B cell (primary cell): Measurements from ENCODE around the gene KCTD10. TPM values are rescaled to one million over a fixed set of nuclear protein-coding genes. Genes with fewer than 3 reads are reported as not detected.

Source experiments
- ATAC-seq: fragments of 200-7000 bp; cut with Tn5 transposase; one replicate; pipeline ENCODE4 v1.10.0; 2021; ENCODE audit warnings: low read depth, mild to moderate bottlenecking, moderate number of reproducible peaks, moderate library complexity
- CTCF ChIA-PET: fragments of 350-600 bp; sonication (Branson Sonifier 250); formaldehyde crosslinking; loops from one replicate; lab custom pipeline; 2021; ENCODE audit warnings: antibody characterized with exemption, inconsistent platforms; lab: Charles Lee
- POLR2A ChIA-PET: fragments of 350-600 bp; sonication (Branson Sonifier 250); formaldehyde crosslinking; loops from one replicate; lab custom pipeline; 2021; ENCODE audit warnings: antibody characterized with exemption; lab: Charles Lee
- DNase-seq: peaks from one replicate; pipeline ENCODE4 v3.0.0; 2013
- H2AFZ ChIP-seq: 2 replicates; pipeline ENCODE4 v1.6.1; 2012; ENCODE audit warnings: mild to moderate bottlenecking, low read depth, low read length; ENCODE audit not compliant: insufficient read depth, poor library complexity, severe bottlenecking
- H3K27ac ChIP-seq, 2 donors: 1 replicate in 1 of 2; 2 replicates in 1 of 2; pipeline ENCODE4 v1.5.1; 2012 to 2013; ENCODE audit warnings: low read length in 2 of 2, mild to moderate bottlenecking in 2 of 2, moderate library complexity in 1 of 2
- H3K27me3 ChIP-seq, 4 experiments: fragments of 200-600 bp in 1 of 4; sonication (generic) in 1 of 4; replicated peaks in 1 of 4; 1 replicate in 2 of 4; 2 replicates in 2 of 4; pipeline versions ENCODE4 v1.6.1 to v1.7.0; 2013 to 2016; ENCODE audit warnings: low read length in 3 of 4, mild to moderate bottlenecking in 2 of 4, mixed read lengths in 1 of 4, moderate library complexity in 1 of 4; ENCODE audit not compliant: insufficient read depth in 4 of 4, control insufficient read depth in 3 of 4; ENCODE audit errors: control extremely low read depth in 1 of 4
- H3K36me3 ChIP-seq, 2 experiments: replicated peaks in 1 of 2; 1 replicate in 1 of 2; 2 replicates in 1 of 2; pipeline versions ENCODE4 v1.6.1 to v1.7.1; 2013; ENCODE audit warnings: low read length in 1 of 2; ENCODE audit not compliant: insufficient read depth in 2 of 2, control insufficient read depth in 1 of 2; ENCODE audit errors: control extremely low read depth in 1 of 2, extremely low read depth in 1 of 2
- H3K4me1 ChIP-seq, 2 donors: fragments of 200-600 bp in 1 of 2; sonication (generic) in 1 of 2; 1 replicate in 1 of 2; 2 replicates in 1 of 2; pipeline versions ENCODE4 v1.5.1 to v1.6.1; 2013 to 2017; ENCODE audit warnings: low read length in 2 of 2; ENCODE audit not compliant: control insufficient read depth in 2 of 2, insufficient read depth in 2 of 2
- H3K4me2 ChIP-seq: replicated peaks from 2 replicates; pipeline ENCODE3; 2012; ENCODE audit warnings: mild to moderate bottlenecking, low read depth, low read length; ENCODE audit not compliant: poor library complexity, severe bottlenecking
- H3K4me3 ChIP-seq, 5 experiments: fragments of 200-600 bp in 1 of 5; sonication (generic) in 1 of 5; 1 replicate in 3 of 5; 2 replicates in 2 of 5; pipeline versions ENCODE4 v1.5.1 to v1.7.0; 2011 to 2016; ENCODE audit warnings: low read length in 4 of 5, mild to moderate bottlenecking in 4 of 5, low read depth in 2 of 5, control low read depth in 1 of 5, moderate library complexity in 1 of 5; ENCODE audit not compliant: insufficient read depth in 1 of 5; ENCODE audit errors: control extremely low read depth in 1 of 5, extremely low read depth in 1 of 5
- H3K79me2 ChIP-seq: fragments of 200-600 bp; sonication (generic); one replicate; pipeline ENCODE4 v1.6.0; 2016; ENCODE audit warnings: low read length; ENCODE audit not compliant: control insufficient read depth, insufficient read depth
- H3K9ac ChIP-seq: fragments of 200-600 bp; sonication (generic); 2 replicates; pipeline ENCODE4 v1.6.1; 2017; ENCODE audit warnings: mild to moderate bottlenecking, low read length, moderate library complexity
- H3K9me3 ChIP-seq, 3 donors: one replicate each; pipeline versions ENCODE4 v1.6.1 to v1.7.1; 2013; ENCODE audit warnings: low read length in 2 of 3; ENCODE audit not compliant: control insufficient read depth in 2 of 3, insufficient read depth in 1 of 3; ENCODE audit errors: control extremely low read depth in 1 of 3
- H4K20me1 ChIP-seq: 2 replicates; pipeline ENCODE4 v1.6.0; 2012; ENCODE audit warnings: mild to moderate bottlenecking, low read length; ENCODE audit not compliant: insufficient read depth, control insufficient read depth, poor library complexity, severe bottlenecking
- H3K27ac Mint-ChIP-seq: one replicate; pipeline ENCODE4 v1.8.0; 2021; ENCODE audit warnings: mixed read lengths
- H3K27me3 Mint-ChIP-seq: one replicate; pipeline ENCODE4 v1.8.0; 2021; ENCODE audit warnings: mixed read lengths
- H3K4me1 Mint-ChIP-seq: one replicate; pipeline ENCODE4 v1.8.0; 2021; ENCODE audit warnings: mixed read lengths
- H3K4me3 Mint-ChIP-seq: one replicate; pipeline ENCODE4 v1.8.0; 2021; ENCODE audit warnings: mixed read lengths
- H3K9me3 Mint-ChIP-seq: one replicate; pipeline ENCODE4 v1.8.0; 2022; ENCODE audit warnings: mixed read lengths; ENCODE audit not compliant: insufficient read depth
- EZH2 ChIP-seq: IDR thresholded peaks from 2 replicates; pipeline ENCODE4 v1.6.1; 2012; ENCODE audit warnings: borderline replicate concordance, low read depth, mild to moderate bottlenecking, moderate library complexity, low read length; ENCODE audit not compliant: insufficient read depth, poor library complexity, severe bottlenecking
- WGBS: methylation state at CpG from one replicate; pipeline ENCODE4 v1.1.5; 2013; ENCODE audit warnings: missing lambda C conversion rate; ENCODE audit not compliant: insufficient coverage; 5-methylcytosine and 5-hydroxymethylcytosine counted together
- intact Hi-C: fragments of 100-400 bp; cut with micrococcal nuclease; formaldehyde crosslinking; loops from one replicate; pipeline ENCODE4 v1.10.0; 2022
- polyA plus RNA-seq: library from polyadenylated mRNA; depleted of rRNA; stranded (reverse); fragments of >200 nt; gene quantifications from 2 replicates; pipeline ENCODE4 v1.2.3, GENCODE V29; 2012
- total RNA-seq, 2 donors: library from RNA; stranded (reverse); fragments of 120-200 nt in 1 of 2; gene quantifications; 1 replicate in 1 of 2; 2 replicates in 1 of 2; pipeline versions ENCODE4 v1.2.3 to v1.2.4, GENCODE V29; 2013 to 2022
- TF ChIP-seq, protein P1 (sequence below): fragments of 200-600 bp; IDR thresholded peaks from one replicate; pipeline ENCODE4 v1.8.0; 2022; ENCODE audit warnings: antibody characterized with exemption, mild to moderate bottlenecking

KCTD10 gene
- total and polyA plus RNA-seq, 2 donors (not counting 1 experiment from before 2014, with no cell fraction given) = 15.4 to 30.9 TPM

DNA sequence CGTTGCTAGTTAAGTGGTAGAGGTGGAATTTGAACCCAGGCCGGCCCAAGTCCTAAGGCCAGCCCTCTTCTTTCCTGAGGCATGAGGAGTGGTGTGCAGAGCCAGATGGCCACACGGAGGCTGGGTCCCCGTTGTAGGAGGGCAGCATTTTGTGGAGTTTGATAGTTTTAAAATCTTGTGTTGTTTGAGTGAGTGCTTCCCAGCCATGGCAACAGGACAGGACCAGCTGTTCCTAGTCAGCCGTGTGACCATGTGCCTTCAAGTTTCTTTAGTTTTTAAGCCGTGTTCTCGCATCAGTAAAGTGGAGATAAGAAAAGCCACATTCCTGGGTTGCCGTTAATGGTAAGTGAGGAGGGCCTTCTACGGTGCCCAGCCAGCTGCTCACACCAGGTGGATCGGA, 44.7 kb upstream of the KCTD10 start:
- TF ChIP-seq, protein P1, sequence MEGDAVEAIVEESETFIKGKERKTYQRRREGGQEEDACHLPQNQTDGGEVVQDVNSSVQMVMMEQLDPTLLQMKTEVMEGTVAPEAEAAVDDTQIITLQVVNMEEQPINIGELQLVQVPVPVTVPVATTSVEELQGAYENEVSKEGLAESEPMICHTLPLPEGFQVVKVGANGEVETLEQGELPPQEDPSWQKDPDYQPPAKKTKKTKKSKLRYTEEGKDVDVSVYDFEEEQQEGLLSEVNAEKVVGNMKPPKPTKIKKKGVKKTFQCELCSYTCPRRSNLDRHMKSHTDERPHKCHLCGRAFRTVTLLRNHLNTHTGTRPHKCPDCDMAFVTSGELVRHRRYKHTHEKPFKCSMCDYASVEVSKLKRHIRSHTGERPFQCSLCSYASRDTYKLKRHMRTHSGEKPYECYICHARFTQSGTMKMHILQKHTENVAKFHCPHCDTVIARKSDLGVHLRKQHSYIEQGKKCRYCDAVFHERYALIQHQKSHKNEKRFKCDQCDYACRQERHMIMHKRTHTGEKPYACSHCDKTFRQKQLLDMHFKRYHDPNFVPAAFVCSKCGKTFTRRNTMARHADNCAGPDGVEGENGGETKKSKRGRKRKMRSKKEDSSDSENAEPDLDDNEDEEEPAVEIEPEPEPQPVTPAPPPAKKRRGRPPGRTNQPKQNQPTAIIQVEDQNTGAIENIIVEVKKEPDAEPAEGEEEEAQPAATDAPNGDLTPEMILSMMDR = no peak
- TF ChIP-seq EZH2 = no peak
- H3K27ac ChIP-seq = no peak overlapping the region
- POLR2A ChIA-PET = no interaction called here
- H3K9me3 ChIP-seq = no peaks in the 10 kb centered on the region
- no peaks in the 10 kb centered on the region for H3K4me1 ChIP-seq
- no peak overlapping the region for H3K4me3 ChIP-seq
- intact Hi-C loops = no loop called here
- CTCF ChIA-PET = interaction anchor here (6.8 kb wide), 1 partner anchor 252 kb away, joined by 66 read pairs; no protein-coding TSS in a partner anchor
- Mint-ChIP-seq H3K27ac (no peak overlapping the region), H3K4me1 (no peaks in the 10 kb centered on the region), H3K9me3 (no peaks in the 10 kb centered on the region), H3K4me3 (no peak overlapping the region), H3K27me3 (no peaks in the 10 kb centered on the region)
- no peak overlapping the region for H2AFZ ChIP-seq
- no peaks in the 10 kb centered on the region for H4K20me1 ChIP-seq
- no peak for ATAC-seq
- 92% methylated on average over 8 of the region's 10 CpGs for WGBS
- no peak for DNase-seq
- no peaks in the 10 kb centered on the region for H3K79me2 ChIP-seq
- H3K27me3 ChIP-seq = no peaks in the 10 kb centered on the region
- H3K9ac ChIP-seq = no peak overlapping the region
- no peak overlapping the region for H3K4me2 ChIP-seq
- peaks cover 5 to 84% of the 10 kb centered on the region in 2 experiments for H3K36me3 ChIP-seq

DNA sequence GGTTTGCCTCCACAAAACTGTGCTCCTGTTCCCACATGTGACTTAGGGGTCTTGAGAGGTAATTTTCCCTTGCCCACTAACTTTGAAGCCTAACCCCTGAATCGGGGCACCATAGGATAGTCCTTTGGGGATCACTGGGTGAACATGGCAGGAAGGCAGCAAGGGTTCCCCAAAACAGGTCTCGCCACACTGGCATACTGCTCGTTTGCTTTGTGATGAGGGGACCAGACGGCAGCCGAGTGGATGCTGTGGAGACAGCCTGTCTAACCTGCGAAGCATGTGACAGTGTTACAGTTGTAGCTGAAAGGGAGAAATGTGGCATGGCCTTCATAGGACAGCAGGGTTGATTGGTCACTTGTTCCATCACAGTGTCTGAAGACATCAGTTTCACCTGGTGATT, 42.7 kb upstream of the KCTD10 start:
- no peak overlapping the region for H3K9ac ChIP-seq
- Mint-ChIP-seq H3K4me3 (no peak overlapping the region), H3K9me3 (no peaks in the 10 kb centered on the region), H3K27me3 (no peaks in the 10 kb centered on the region), H3K27ac (no peak overlapping the region), H3K4me1 (no peaks in the 10 kb centered on the region)
- H3K27me3 ChIP-seq = no peaks in the 10 kb centered on the region
- H2AFZ ChIP-seq = no peak overlapping the region
- POLR2A ChIA-PET = no interaction called here
- no peaks in the 10 kb centered on the region for H3K9me3 ChIP-seq
- H3K27ac ChIP-seq = no peak overlapping the region
- ATAC-seq = no peak
- intact Hi-C loops = no loop called here
- H3K4me3 ChIP-seq = no peak overlapping the region
- H3K36me3 ChIP-seq = peaks cover 5 to 76% of the 10 kb centered on the region in 2 experiments
- no peaks in the 10 kb centered on the region for H3K4me1 ChIP-seq
- no peaks in the 10 kb centered on the region for H4K20me1 ChIP-seq
- no peaks in the 10 kb centered on the region for H3K79me2 ChIP-seq
- CTCF ChIA-PET = interaction anchor here (1.3 to 6.8 kb wide), 2 partner anchors 12 to 254 kb away, joined by 4 to 66 read pairs; no protein-coding TSS in a partner anchor
- DNase-seq = no peak
- WGBS = 100% methylated on average over 1 of the region's 6 CpGs
- H3K4me2 ChIP-seq = no peak overlapping the region
- TF ChIP-seq EZH2 = no peak
- TF ChIP-seq, protein P1 = no peak
